Activated B cell treated with CpG ODN at 0.5 μM for 24 hours (primary cell): ENCODE data around the gene CRMP1. TPM values are rescaled to one million over a fixed set of nuclear protein-coding genes. Genes with fewer than 3 reads are reported as not detected.

Experiments used
- ATAC-seq: fragments of 200-7000 bp; cut with Tn5 transposase; one replicate; pipeline ENCODE4 v1.10.0; 2021; ENCODE audit warnings: low read depth, mild to moderate bottlenecking, moderate library complexity
- CTCF ChIA-PET: fragments of 350-600 bp; sonication (Branson Sonifier 250); formaldehyde crosslinking; loops from one replicate; lab custom pipeline; 2021; ENCODE audit warnings: antibody characterized with exemption; lab: Charles Lee
- POLR2A ChIA-PET: fragments of 350-600 bp; sonication (Branson Sonifier 250); formaldehyde crosslinking; loops from one replicate; lab custom pipeline; 2021; ENCODE audit warnings: antibody characterized with exemption; lab: Charles Lee
- DNase-seq: peaks from one replicate; pipeline ENCODE4 v3.0.0; 2022
- H3K27ac Mint-ChIP-seq: one replicate; pipeline ENCODE4 v1.8.0; 2020; ENCODE audit warnings: mixed read lengths
- H3K27me3 Mint-ChIP-seq: one replicate; pipeline ENCODE4 v1.8.0; 2021; ENCODE audit warnings: mixed read lengths
- H3K36me3 Mint-ChIP-seq: one replicate; pipeline ENCODE4 v1.8.0; 2021; ENCODE audit warnings: low read depth, mixed read lengths
- H3K4me1 Mint-ChIP-seq: one replicate; pipeline ENCODE4 v1.8.0; 2021; ENCODE audit warnings: mixed read lengths
- H3K4me3 Mint-ChIP-seq: one replicate; pipeline ENCODE4 v1.8.0; 2020; ENCODE audit warnings: mild to moderate bottlenecking, mixed read lengths
- H3K9me3 Mint-ChIP-seq: one replicate; pipeline ENCODE4 v1.8.0; 2020; ENCODE audit warnings: mixed read lengths
- intact Hi-C: fragments of 100-400 bp; cut with micrococcal nuclease; formaldehyde crosslinking; loops from one replicate; pipeline ENCODE4 v1.15.1; 2024
- total RNA-seq: library from RNA; stranded (reverse); gene quantifications from 2 replicates; pipeline ENCODE4 v1.2.3, GENCODE V29; 2022
- TF ChIP-seq, protein P1 (sequence below): fragments of 200-600 bp; IDR thresholded peaks from one replicate; pipeline ENCODE4 v1.8.0; 2022; ENCODE audit warnings: antibody characterized with exemption, mild to moderate bottlenecking

CRMP1 gene
- total RNA-seq, 1 donor from 2014 or later = 0.09 TPM

DNA sequence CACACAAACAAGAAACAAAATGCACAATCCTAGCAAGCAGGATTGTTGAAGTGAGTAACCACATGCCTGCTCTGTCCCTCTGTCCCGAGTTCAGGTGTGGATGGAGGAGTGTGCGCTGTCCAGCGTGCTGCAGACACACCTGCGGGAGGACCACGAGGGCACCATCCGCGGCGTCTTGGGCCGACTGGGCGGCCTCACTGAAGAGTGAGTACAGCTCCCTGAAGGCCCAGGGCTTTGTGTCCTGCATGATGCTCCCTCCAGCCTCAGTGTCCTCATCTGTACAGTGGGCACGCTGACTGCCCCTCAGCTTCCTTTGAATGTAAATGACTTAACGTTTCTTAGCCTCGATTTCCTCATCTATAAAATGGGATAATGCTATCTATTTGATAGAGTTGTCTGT is 99.4 kb downstream of the CRMP1 start:
- no peak overlapping the region for H3K4me3 Mint-ChIP-seq
- H3K4me1 Mint-ChIP-seq = no peaks in the 10 kb centered on the region
- ChIA-PET POLR2A (no interaction called here), CTCF (no interaction called here)
- H3K9me3 Mint-ChIP-seq = peaks cover 4% of the 10 kb centered on the region
- intact Hi-C loops = no loop called here
- no peaks in the 10 kb centered on the region for H3K27me3 Mint-ChIP-seq
- ATAC-seq (no peak), DNase-seq (no peak)
- H3K27ac Mint-ChIP-seq = no peak overlapping the region
- TF ChIP-seq, protein P1, sequence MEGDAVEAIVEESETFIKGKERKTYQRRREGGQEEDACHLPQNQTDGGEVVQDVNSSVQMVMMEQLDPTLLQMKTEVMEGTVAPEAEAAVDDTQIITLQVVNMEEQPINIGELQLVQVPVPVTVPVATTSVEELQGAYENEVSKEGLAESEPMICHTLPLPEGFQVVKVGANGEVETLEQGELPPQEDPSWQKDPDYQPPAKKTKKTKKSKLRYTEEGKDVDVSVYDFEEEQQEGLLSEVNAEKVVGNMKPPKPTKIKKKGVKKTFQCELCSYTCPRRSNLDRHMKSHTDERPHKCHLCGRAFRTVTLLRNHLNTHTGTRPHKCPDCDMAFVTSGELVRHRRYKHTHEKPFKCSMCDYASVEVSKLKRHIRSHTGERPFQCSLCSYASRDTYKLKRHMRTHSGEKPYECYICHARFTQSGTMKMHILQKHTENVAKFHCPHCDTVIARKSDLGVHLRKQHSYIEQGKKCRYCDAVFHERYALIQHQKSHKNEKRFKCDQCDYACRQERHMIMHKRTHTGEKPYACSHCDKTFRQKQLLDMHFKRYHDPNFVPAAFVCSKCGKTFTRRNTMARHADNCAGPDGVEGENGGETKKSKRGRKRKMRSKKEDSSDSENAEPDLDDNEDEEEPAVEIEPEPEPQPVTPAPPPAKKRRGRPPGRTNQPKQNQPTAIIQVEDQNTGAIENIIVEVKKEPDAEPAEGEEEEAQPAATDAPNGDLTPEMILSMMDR = no peak
- H3K36me3 Mint-ChIP-seq = no peaks in the 10 kb centered on the region

DNA sequence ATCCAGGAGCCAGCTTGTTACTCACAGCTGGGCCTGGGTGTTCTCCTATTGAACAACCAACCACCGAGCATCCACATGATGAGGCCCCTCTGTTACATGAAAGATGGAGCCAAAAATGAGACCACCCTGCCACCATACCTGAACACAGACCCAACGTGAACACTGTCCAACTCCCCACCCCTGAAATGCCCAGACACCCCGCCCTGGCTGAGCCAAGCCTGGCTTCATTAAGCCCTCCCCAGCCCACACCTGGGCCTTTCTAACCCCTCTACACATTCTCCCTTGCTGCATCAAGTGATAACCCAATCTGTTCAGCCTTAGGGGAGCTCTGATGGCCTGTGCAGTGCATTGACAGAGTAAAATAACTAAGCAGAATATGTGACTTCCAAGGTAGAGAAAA is 101.2 kb downstream of the CRMP1 start:
- no peaks in the 10 kb centered on the region for H3K27me3 Mint-ChIP-seq
- intact Hi-C loops = no loop called here
- CTCF ChIA-PET = no interaction called here
- ATAC-seq (no peak), DNase-seq (no peak)
- H3K9me3 Mint-ChIP-seq = peaks cover 9% of the 10 kb centered on the region
- H3K4me3 Mint-ChIP-seq = no peak overlapping the region
- TF ChIP-seq, protein P1 = no peak
- H3K27ac Mint-ChIP-seq = no peak overlapping the region
- POLR2A ChIA-PET = no interaction called here
- H3K4me1 Mint-ChIP-seq = no peaks in the 10 kb centered on the region
- H3K36me3 Mint-ChIP-seq = no peaks in the 10 kb centered on the region

DNA sequence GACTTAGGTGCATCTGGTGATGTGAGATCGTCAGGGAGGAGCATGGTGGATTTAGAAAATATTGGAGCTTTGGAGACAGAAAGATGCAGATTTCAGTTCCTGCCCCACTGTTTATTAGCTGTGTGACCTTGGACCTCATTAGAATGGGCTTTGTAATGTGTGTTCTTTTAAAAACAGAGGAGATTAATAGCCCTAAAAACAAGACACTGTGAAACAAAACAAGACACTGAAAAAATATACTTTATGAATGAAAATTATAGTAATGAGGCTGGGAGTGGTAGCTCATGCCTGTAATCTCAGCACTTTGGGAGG is 102.4 kb downstream of the CRMP1 start:
- ChIA-PET POLR2A (no interaction called here), CTCF (no interaction called here)
- Mint-ChIP-seq H3K36me3 (no peaks in the 10 kb centered on the region), H3K4me1 (no peaks in the 10 kb centered on the region), H3K4me3 (no peak overlapping the region), H3K27me3 (no peaks in the 10 kb centered on the region), H3K27ac (no peak overlapping the region), H3K9me3 (peaks cover 6% of the 10 kb centered on the region)
- TF ChIP-seq, protein P1 = no peak
- intact Hi-C loops = no loop called here
- DNase-seq (no peak), ATAC-seq (no peak)

DNA sequence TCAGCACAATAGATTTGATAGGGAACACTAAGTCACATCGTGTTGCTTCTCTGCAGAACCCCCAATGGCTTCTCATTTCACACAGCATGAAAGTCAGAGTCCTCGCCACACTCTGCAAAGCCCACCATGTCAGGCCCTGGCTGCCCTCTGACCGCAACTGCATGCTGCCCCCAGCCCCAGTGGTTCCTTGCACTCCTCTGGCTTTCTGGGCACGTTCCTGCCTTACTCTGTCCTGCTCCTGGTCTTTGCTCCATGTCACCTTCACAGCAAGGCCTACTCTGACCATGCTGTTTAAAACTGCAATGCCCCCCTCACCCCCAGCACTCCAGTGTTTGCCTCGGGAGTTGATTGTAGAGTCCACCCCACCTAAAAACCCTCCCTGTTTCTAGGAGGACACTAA is 103.7 kb downstream of the CRMP1 start:
- TF ChIP-seq, protein P1 = no peak
- DNase-seq (no peak), ATAC-seq (no peak)
- CTCF ChIA-PET = no interaction called here
- Mint-ChIP-seq H3K4me1 (no peaks in the 10 kb centered on the region), H3K36me3 (no peaks in the 10 kb centered on the region), H3K9me3 (peaks cover 6% of the 10 kb centered on the region), H3K4me3 (no peak overlapping the region), H3K27ac (no peak overlapping the region), H3K27me3 (no peaks in the 10 kb centered on the region)
- intact Hi-C loops = no loop called here
- POLR2A ChIA-PET = no interaction called here

DNA sequence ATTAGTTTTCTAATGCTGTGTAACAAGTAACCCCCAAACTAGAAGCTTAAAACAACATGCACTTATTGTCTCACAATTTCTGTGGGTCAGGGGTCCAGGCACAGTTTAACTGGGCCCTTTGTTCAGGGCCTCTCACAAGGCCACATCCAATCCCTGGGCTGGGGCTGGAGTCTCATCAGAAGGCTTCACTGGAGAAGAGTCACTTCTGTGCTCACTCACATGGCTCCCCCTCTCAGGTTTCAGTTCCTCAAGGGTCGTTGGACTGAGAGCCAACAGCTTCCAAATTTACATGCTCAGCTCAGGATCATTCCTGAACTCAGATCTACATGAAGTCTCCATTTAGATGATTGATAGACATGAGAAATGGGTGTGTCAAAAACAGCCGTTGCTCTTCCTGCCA is 104.7 kb downstream of the CRMP1 start:
- peaks cover 6% of the 10 kb centered on the region for H3K9me3 Mint-ChIP-seq
- ATAC-seq (no peak), DNase-seq (no peak)
- no peak overlapping the region for H3K4me3 Mint-ChIP-seq
- H3K36me3 Mint-ChIP-seq = no peaks in the 10 kb centered on the region
- POLR2A ChIA-PET = no interaction called here
- H3K27ac Mint-ChIP-seq = no peak overlapping the region
- H3K4me1 Mint-ChIP-seq = no peaks in the 10 kb centered on the region
- no peaks in the 10 kb centered on the region for H3K27me3 Mint-ChIP-seq
- intact Hi-C loops = no loop called here
- CTCF ChIA-PET = no interaction called here
- TF ChIP-seq, protein P1 = no peak
